ENCODE data around the gene TTC21B. TPM values are rescaled to one million over a fixed set of nuclear protein-coding genes. Genes with fewer than 3 reads are reported as not detected.

Gene TTC21B
- total and polyA plus RNA-seq, 10 of the 15 experiments (the other 5 are each of a cell fraction or from before 2014, with no cell fraction given): 2.7 to 22.4 (median 11.3) TPM

DNA sequence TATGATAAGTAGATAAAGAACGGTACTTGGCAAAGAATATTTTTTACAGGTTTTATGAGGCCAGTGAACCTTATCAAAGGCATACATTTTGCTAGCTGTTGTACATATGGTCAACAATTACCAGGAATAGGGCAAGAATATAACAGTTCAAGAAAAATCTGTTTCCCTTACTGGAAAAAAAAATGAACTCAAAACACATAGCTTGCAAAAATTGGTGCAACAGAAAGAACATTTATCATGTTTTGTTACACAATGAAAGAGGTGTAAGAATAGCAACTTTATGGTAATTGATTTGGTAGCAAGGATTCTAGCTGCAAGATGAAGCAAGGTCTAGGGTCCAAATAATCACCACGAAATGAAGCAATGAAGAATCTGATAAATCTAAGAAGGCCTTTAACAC, 41.6 kb downstream of the TTC21B start (continued):
- TF ChIP-seq MYC (IDR thresholded peaks at IDR 0.05; ENCODE audit: insufficient read depth, insufficient read length, insufficient replicate concordance, low read length, severe bottlenecking) (no peak), POLR2A (IDR thresholded peaks at IDR 0.05; ENCODE audit: low read depth, low read length) (no peak)
- TF ChIP-seq, protein P1, sequence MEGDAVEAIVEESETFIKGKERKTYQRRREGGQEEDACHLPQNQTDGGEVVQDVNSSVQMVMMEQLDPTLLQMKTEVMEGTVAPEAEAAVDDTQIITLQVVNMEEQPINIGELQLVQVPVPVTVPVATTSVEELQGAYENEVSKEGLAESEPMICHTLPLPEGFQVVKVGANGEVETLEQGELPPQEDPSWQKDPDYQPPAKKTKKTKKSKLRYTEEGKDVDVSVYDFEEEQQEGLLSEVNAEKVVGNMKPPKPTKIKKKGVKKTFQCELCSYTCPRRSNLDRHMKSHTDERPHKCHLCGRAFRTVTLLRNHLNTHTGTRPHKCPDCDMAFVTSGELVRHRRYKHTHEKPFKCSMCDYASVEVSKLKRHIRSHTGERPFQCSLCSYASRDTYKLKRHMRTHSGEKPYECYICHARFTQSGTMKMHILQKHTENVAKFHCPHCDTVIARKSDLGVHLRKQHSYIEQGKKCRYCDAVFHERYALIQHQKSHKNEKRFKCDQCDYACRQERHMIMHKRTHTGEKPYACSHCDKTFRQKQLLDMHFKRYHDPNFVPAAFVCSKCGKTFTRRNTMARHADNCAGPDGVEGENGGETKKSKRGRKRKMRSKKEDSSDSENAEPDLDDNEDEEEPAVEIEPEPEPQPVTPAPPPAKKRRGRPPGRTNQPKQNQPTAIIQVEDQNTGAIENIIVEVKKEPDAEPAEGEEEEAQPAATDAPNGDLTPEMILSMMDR (IDR thresholded peaks at IDR 0.05 in 2 of 3, conservative IDR thresholded peaks at IDR 0.05 in 1 of 3; ENCODE audit: control insufficient read depth in 2 of 3, extremely low read depth in 1 of 3, insufficient read depth in 1 of 3, low read depth in 3 of 3, low read length in 3 of 3): no peak

GRCh38 chr2:165911231-165911630, 42.3 kb downstream of the TTC21B start:
- no peaks in the 10 kb centered on the region for H3K4me1 ChIP-seq (ENCODE audit: control insufficient read depth, insufficient read depth, low read length)
- no peak overlapping the region for H3K4me3 ChIP-seq
- H3K79me2 ChIP-seq (ENCODE audit: control insufficient read depth, insufficient read depth, low read length): no peaks in the 10 kb centered on the region
- no peaks in the 10 kb centered on the region for H3K9me3 ChIP-seq (replicated peaks; ENCODE audit: control insufficient read depth, insufficient read depth, low read length)
- ChIA-PET CTCF (interaction anchor here (1.3 kb wide), 1 partner anchor 16 kb away, joined by 3 read pairs; no protein-coding TSS in a partner anchor), RAD21 (ENCODE audit: unreplicated experiment) (no interaction called here), SMC1A (ENCODE audit: uncharacterized antibody, unreplicated experiment) (interaction anchor here (0.8 to 1.5 kb wide), 4 partner anchors 24 to 45 kb away, joined by 3 read pairs; no protein-coding TSS in a partner anchor), POLR2A (interaction anchor here (0.9 kb wide), 1 partner anchor 20 kb away, joined by 3 read pairs; no protein-coding TSS in a partner anchor)
- H3K27me3 ChIP-seq (replicated peaks in 1 of 2; ENCODE audit: control insufficient read depth in 2 of 2, insufficient read depth in 2 of 2, low read length in 1 of 2): no peaks in the 10 kb centered on the region
- no peak overlapping the region for H3K4me2 ChIP-seq (ENCODE audit: control insufficient read depth, insufficient read depth)
- DNase-seq (ENCODE audit: low read depth, low spot score) (no peak), ATAC-seq (no peak), FAIRE-seq (no peak)
- peaks cover 0 to 5% of the 10 kb centered on the region in 2 experiments; a peak in 1 of 4 replicates for H3K36me3 ChIP-seq (ENCODE audit: control insufficient read depth in 2 of 2, insufficient read depth in 2 of 2, low read length in 1 of 2)
- H3K27ac ChIP-seq (ENCODE audit: control insufficient read depth, insufficient read depth): no peak overlapping the region
- H2AFZ ChIP-seq (ENCODE audit: control insufficient read depth, low read depth, low read length): no peak overlapping the region
- in situ Hi-C loops (cut with MboI) (no loop called here), intact Hi-C loops (cut with micrococcal nuclease; ENCODE audit: unreplicated experiment) (no loop called here)
- no peak for TF ChIP-seq SMAD5 (IDR thresholded peaks at IDR 0.05; ENCODE audit: low read depth)
- no peak for TF ChIP-seq ZNF24 (IDR thresholded peaks at IDR 0.05)
- TF ChIP-seq, protein P2, sequence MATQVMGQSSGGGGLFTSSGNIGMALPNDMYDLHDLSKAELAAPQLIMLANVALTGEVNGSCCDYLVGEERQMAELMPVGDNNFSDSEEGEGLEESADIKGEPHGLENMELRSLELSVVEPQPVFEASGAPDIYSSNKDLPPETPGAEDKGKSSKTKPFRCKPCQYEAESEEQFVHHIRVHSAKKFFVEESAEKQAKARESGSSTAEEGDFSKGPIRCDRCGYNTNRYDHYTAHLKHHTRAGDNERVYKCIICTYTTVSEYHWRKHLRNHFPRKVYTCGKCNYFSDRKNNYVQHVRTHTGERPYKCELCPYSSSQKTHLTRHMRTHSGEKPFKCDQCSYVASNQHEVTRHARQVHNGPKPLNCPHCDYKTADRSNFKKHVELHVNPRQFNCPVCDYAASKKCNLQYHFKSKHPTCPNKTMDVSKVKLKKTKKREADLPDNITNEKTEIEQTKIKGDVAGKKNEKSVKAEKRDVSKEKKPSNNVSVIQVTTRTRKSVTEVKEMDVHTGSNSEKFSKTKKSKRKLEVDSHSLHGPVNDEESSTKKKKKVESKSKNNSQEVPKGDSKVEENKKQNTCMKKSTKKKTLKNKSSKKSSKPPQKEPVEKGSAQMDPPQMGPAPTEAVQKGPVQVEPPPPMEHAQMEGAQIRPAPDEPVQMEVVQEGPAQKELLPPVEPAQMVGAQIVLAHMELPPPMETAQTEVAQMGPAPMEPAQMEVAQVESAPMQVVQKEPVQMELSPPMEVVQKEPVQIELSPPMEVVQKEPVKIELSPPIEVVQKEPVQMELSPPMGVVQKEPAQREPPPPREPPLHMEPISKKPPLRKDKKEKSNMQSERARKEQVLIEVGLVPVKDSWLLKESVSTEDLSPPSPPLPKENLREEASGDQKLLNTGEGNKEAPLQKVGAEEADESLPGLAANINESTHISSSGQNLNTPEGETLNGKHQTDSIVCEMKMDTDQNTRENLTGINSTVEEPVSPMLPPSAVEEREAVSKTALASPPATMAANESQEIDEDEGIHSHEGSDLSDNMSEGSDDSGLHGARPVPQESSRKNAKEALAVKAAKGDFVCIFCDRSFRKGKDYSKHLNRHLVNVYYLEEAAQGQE (IDR thresholded peaks at IDR 0.05; ENCODE audit: low read depth, low read length): no peak
- TF ChIP-seq, protein P3, sequence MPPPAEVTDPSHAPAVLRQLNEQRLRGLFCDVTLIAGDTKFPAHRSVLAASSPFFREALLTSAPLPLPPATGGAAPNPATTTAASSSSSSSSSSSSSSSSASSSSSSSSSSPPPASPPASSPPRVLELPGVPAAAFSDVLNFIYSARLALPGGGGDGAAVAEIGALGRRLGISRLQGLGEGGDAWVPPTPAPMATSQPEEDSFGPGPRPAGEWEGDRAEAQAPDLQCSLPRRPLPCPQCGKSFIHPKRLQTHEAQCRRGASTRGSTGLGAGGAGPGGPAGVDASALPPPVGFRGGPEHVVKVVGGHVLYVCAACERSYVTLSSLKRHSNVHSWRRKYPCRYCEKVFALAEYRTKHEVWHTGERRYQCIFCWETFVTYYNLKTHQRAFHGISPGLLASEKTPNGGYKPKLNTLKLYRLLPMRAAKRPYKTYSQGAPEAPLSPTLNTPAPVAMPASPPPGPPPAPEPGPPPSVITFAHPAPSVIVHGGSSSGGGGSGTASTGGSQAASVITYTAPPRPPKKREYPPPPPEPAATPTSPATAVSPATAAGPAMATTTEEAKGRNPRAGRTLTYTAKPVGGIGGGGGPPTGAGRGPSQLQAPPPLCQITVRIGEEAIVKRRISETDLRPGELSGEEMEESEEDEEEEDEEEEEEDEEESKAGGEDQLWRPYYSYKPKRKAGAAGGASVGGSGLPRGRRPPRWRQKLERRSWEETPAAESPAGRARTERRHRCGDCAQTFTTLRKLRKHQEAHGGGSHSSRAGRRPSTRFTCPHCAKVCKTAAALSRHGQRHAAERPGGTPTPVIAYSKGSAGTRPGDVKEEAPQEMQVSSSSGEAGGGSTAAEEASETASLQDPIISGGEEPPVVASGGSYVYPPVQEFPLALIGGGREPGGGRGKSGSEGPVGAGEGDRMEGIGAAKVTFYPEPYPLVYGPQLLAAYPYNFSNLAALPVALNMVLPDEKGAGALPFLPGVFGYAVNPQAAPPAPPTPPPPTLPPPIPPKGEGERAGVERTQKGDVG (CRISPR knock-in tag; IDR thresholded peaks at IDR 0.05): no peak
- TF ChIP-seq GABPA (IDR thresholded peaks at IDR 0.05; ENCODE audit: low read depth): no peak
- no peak for TF ChIP-seq RELA (IDR thresholded peaks at IDR 0.05; ENCODE audit: borderline replicate concordance, partially characterized antibody)
- TF ChIP-seq POLR2AphosphoS2 (IDR thresholded peaks at IDR 0.05; ENCODE audit: low read depth, low read length): no peak
- no peak for TF ChIP-seq HDGF (IDR thresholded peaks at IDR 0.05)
- TF ChIP-seq RFX5 (IDR thresholded peaks at IDR 0.05; ENCODE audit: low read depth, low read length): no peak
- no peak for TF ChIP-seq NR2C1 (IDR thresholded peaks at IDR 0.05)
- no peak for TF ChIP-seq NFYA (IDR thresholded peaks at IDR 0.05; ENCODE audit: borderline replicate concordance, low read depth, low read length)
- TF ChIP-seq LARP7 (IDR thresholded peaks at IDR 0.05): no peak
- H3K9ac ChIP-seq (ENCODE audit: control insufficient read depth, insufficient read depth, low read length): no peak overlapping the region
- BruUV-seq (replicated peaks): no TSS peak
- no peaks in the 10 kb centered on the region for H4K20me1 ChIP-seq (ENCODE audit: control insufficient read depth, insufficient read depth)

All from GM12878 (cell line).